Measurements from ENCODE around the gene DYNLRB1. TPM values are rescaled to one million over a fixed set of nuclear protein-coding genes. Genes with fewer than 3 reads are reported as not detected.

The DYNLRB1 gene
- total RNA-seq, 4 donors from 2014 or later = 20.8 to 289 (median 149) TPM

DNA sequence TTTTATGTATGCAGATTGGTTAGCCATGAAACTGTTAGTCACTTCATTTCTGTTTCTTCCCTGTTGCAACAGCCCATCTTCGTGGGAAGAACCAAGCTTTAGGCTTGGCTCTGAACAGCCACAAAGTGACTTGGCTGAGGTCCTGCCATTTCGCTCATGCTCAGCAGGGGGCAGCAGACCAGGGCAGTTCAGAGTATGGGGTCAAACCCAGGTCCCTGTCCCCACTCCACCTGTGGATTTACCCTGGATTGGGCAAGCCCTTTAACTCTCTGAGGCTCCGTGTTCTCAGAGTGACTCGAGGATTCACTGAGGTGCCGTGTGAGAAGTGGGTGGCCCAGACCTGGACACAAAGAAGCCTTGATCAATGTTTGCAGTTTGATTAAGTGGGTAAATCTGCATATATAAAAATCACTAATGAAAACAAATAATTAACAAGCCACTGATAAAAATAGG is 22.5 kb downstream of the DYNLRB1 start:
- H3K4me1 ChIP-seq = no peaks in the 10 kb centered on the region
- peak; percentile 31 to 33 for DNase-seq
- no peaks in the 10 kb centered on the region for H3K36me3 ChIP-seq
- no peak overlapping the region for H3K4me3 ChIP-seq
- no peaks in the 10 kb centered on the region for H3K27me3 ChIP-seq
- H3K9me3 ChIP-seq = no peaks in the 10 kb centered on the region
- TF ChIP-seq, protein P1, sequence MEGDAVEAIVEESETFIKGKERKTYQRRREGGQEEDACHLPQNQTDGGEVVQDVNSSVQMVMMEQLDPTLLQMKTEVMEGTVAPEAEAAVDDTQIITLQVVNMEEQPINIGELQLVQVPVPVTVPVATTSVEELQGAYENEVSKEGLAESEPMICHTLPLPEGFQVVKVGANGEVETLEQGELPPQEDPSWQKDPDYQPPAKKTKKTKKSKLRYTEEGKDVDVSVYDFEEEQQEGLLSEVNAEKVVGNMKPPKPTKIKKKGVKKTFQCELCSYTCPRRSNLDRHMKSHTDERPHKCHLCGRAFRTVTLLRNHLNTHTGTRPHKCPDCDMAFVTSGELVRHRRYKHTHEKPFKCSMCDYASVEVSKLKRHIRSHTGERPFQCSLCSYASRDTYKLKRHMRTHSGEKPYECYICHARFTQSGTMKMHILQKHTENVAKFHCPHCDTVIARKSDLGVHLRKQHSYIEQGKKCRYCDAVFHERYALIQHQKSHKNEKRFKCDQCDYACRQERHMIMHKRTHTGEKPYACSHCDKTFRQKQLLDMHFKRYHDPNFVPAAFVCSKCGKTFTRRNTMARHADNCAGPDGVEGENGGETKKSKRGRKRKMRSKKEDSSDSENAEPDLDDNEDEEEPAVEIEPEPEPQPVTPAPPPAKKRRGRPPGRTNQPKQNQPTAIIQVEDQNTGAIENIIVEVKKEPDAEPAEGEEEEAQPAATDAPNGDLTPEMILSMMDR (IDR thresholded peaks at IDR 0.05) = peak; percentile 48 to 62 (median 54)
- no peak for TF ChIP-seq POLR2A (IDR thresholded peaks at IDR 0.05)
- no peak overlapping the region for H3K27ac ChIP-seq
- intact Hi-C loops (cut with DNase I; ENCODE audit: low total_unique reads) = no loop called here

DNA sequence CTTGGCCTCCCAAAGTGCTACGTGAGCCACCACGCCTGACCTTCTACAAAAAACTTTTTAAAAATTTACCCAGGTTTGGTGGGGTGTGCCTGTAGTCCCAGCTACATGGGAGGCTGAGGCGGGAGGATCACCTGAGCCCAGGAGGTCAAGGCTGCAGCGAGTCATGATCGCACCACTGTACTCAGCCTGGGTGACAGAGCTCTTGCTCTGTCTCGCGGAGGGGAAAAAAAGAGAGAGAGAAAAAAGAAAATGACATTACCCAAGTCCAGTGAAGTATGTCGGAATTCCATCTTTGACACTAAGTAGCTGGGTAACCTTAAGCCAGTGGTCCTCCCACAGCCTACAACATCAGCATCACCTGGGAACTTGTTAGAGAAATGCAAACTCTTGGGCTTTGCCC is 23.5 kb downstream of the DYNLRB1 start:
- H3K36me3 ChIP-seq = no peaks in the 10 kb centered on the region
- TF ChIP-seq, protein P1 (IDR thresholded peaks at IDR 0.05) = no peak
- H3K4me1 ChIP-seq = no peaks in the 10 kb centered on the region
- DNase-seq = no peak
- no peaks in the 10 kb centered on the region for H3K27me3 ChIP-seq
- intact Hi-C loops (cut with DNase I; ENCODE audit: low total_unique reads) = no loop called here
- H3K27ac ChIP-seq = no peak overlapping the region
- H3K4me3 ChIP-seq = no peak overlapping the region
- H3K9me3 ChIP-seq = no peaks in the 10 kb centered on the region

DNA sequence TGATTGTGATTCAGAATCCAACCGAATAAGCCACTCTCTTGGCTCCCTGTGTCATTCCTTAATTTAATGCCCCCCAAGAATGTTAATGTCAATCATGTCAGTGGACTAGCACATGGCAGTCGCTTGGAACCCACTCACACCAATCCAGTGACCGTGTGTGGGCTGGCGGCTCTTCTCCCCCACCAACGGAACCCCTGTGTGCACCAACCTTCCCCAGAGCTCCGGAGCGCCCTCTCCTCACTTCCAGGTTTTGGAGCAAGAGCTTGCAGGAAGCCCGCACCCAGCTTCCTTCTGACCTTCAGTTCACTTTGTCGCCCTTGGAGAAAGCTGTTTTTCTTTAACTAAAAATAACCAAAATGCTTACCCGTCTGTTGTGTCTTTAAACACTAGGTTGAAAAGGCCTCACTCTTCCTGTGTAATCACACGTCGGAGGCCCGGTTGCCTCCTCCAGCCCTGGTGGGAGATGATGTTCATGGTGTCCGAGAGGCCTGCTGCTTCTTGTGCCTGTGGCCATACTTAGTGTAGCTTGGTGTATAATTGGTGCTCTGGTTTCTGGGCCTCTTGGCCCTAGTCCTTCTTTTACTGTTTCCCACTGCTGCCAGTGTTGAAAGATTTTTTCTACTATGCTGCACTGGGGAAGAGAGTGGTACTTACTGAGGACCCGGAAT is 24.5 kb downstream of the DYNLRB1 start:
- H3K27ac ChIP-seq = no peak overlapping the region
- H3K4me1 ChIP-seq = no peaks in the 10 kb centered on the region
- no peak overlapping the region for H3K4me3 ChIP-seq
- intact Hi-C loops (cut with DNase I; ENCODE audit: low total_unique reads) = no loop called here
- no peaks in the 10 kb centered on the region for H3K36me3 ChIP-seq
- TF ChIP-seq POLR2A (IDR thresholded peaks at IDR 0.05) = no peak
- TF ChIP-seq, protein P1 (IDR thresholded peaks at IDR 0.05) = no peak
- no peaks in the 10 kb centered on the region for H3K27me3 ChIP-seq
- no peaks in the 10 kb centered on the region for H3K9me3 ChIP-seq
- DNase-seq = no peak

DNA sequence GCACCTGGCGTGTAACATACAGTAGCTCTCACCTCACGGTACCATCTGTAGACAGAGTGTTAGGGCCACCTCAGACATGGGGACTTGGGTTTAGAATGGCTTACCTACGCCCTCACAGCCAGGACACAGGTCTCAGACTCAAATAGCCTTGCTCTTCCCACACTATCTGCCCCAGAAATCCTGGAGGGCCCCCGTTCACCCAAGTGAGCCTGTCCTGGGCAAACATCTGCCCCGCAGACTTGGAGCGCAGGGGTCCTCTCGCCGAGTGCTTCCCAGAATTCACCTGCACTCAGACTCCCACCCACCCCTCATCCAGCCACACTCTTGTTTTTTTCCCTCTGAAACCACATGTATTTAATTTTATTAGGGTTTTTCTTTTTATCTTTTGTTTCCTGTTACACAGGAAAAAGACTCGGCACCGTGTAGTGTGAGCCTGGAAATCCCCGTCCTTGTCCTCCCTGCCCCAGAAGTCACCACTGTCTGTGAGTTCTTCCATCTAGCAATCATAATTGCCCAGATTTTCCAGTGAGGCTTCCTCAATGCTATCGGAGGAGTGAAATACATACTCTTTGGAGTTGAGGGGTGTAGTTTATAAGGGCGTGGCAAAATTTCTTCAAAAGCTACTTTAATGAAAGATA is 25.2 kb downstream of the DYNLRB1 start:
- no peaks in the 10 kb centered on the region for H3K4me1 ChIP-seq
- DNase-seq = no peak
- intact Hi-C loops (cut with DNase I; ENCODE audit: low total_unique reads) = no loop called here
- H3K27ac ChIP-seq = no peak overlapping the region
- no peaks in the 10 kb centered on the region for H3K36me3 ChIP-seq
- H3K9me3 ChIP-seq = no peaks in the 10 kb centered on the region
- TF ChIP-seq, protein P1 (IDR thresholded peaks at IDR 0.05) = no peak
- no peak for TF ChIP-seq POLR2A (IDR thresholded peaks at IDR 0.05)
- no peaks in the 10 kb centered on the region for H3K27me3 ChIP-seq
- H3K4me3 ChIP-seq = no peak overlapping the region

DNA sequence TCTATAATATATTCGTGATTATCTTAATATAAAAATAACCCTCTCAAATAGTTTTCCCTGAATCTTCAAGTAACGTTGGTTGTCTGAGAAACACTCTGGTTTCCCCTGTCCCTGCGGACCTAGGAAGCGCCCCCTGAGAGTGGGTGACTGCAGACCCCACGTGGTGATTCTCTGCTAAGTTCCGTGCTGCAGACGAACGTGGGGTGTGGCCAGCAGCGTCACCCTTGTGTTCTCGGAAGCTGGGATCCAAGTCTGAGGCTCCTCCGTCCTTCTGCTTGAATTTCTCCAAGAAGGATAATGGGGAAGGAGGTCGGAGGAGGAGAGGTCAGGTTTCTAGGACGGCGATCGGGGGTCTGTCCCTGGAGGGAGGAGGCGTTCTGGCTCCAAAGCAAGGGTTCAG is 25.7 kb downstream of the DYNLRB1 start:
- Histone ChIP-seq H3K36me3 (no peaks in the 10 kb centered on the region), H3K4me1 (no peaks in the 10 kb centered on the region), H3K27ac (no peak overlapping the region), H3K9me3 (no peaks in the 10 kb centered on the region), H3K4me3 (no peak overlapping the region), H3K27me3 (no peaks in the 10 kb centered on the region)
- TF ChIP-seq, protein P1 (IDR thresholded peaks at IDR 0.05) = no peak
- TF ChIP-seq POLR2A (IDR thresholded peaks at IDR 0.05) = no peak
- no peak for DNase-seq
- intact Hi-C loops (cut with DNase I; ENCODE audit: low total_unique reads) = no loop called here
